GM10847 (cell line): ENCODE measurements around the gene SRPX.

Experiments
- POLR2A ChIP-seq: IDR thresholded peaks from 2 replicates; pipeline ENCODE4 v1.6.1; 2011; ENCODE audit not compliant: insufficient read length; ENCODE audit errors: extremely low read depth

The SRPX gene

GRCh38 chrX:38220024-38220414 lies 652 bp downstream of the SRPX start:
- TF ChIP-seq POLR2A = no peak

GRCh38 chrX:38216642-38217041 lies 4.0 kb downstream of the SRPX start:
- no peak for TF ChIP-seq POLR2A

- TF ChIP-seq POLR2A = no peak
These were observed 5.8 kb downstream of the SRPX start for GRCh38 chrX:38214551-38215531.

GRCh38 chrX:38214044-38214443 lies 6.6 kb downstream of the SRPX start:
- no peak for TF ChIP-seq POLR2A

- no peak for TF ChIP-seq POLR2A
These were observed 8.6 kb downstream of the SRPX start for GRCh38 chrX:38211891-38212635.

GRCh38 chrX:38206542-38206941 lies 14.1 kb downstream of the SRPX start:
- no peak for TF ChIP-seq POLR2A

GRCh38 chrX:38206036-38206435 lies 14.6 kb downstream of the SRPX start:
- TF ChIP-seq POLR2A = no peak

- no peak for TF ChIP-seq POLR2A
These were observed 15.6 kb downstream of the SRPX start for GRCh38 chrX:38205039-38205438.

- TF ChIP-seq POLR2A = no peak
These were observed 28.5 kb downstream of the SRPX start for GRCh38 chrX:38192007-38192810.

GRCh38 chrX:38189431-38190250 lies 31.0 kb downstream of the SRPX start:
- TF ChIP-seq POLR2A = no peak

GRCh38 chrX:38183596-38183995 lies 37.1 kb downstream of the SRPX start:
- TF ChIP-seq POLR2A = no peak

GRCh38 chrX:38181357-38181756 lies 39.3 kb downstream of the SRPX start:
- TF ChIP-seq POLR2A = no peak

GRCh38 chrX:38178396-38178795 lies 42.3 kb downstream of the SRPX start:
- TF ChIP-seq POLR2A = no peak

GRCh38 chrX:38175139-38175538 lies 45.5 kb downstream of the SRPX start:
- no peak for TF ChIP-seq POLR2A

GRCh38 chrX:38172596-38172995 lies 48.1 kb downstream of the SRPX start:
- TF ChIP-seq POLR2A = no peak

- no peak for TF ChIP-seq POLR2A
These were observed 50.1 kb downstream of the SRPX start for GRCh38 chrX:38170556-38170955.
